ENCODE measurements around the gene ELAPOR1. TPM values are rescaled to one million over a fixed set of nuclear protein-coding genes. Genes with fewer than 3 reads are reported as not detected.

The ELAPOR1 gene
- total and polyA plus RNA-seq, 2 donors (not counting 3 experiments of a cell fraction or from before 2014, with no cell fraction given) = 1.0 to 1.1 TPM

GRCh38 chr1:109163551-109163950 is 49.6 kb downstream of the ELAPOR1 start:
- CTCF ChIA-PET = interaction anchor here (1.2 to 2.2 kb wide), 2 partner anchors 9 to 73 kb away, joined by 3 to 7 read pairs; partner anchors contain the start of gene TMEM167B
- no TSS peak for BruUV-seq (replicated peaks)

More at GRCh38 chr1:109163551-109163950, 49.6 kb downstream of the ELAPOR1 start:
- no peak overlapping the region for H3K4me3 ChIP-seq (replicated peaks in 1 of 3; ENCODE audit: insufficient read depth in 1 of 3, low read depth in 1 of 3, low read length in 3 of 3)
- DNase-seq (ENCODE audit: low read depth, low spot score) (no peak), FAIRE-seq (no peak)
- dilution Hi-C loops (cut with MboI; ENCODE audit: extremely low pct_ligation_motif_present, low sequenced_read_pairs) (no loop called here), intact Hi-C loops (cut with micrococcal nuclease) (no loop called here)
- H3K4me1 ChIP-seq (ENCODE audit: control insufficient read depth, extremely low read depth, insufficient read depth, low read length) = no peaks in the 10 kb centered on the region
- no peaks in the 10 kb centered on the region for H3K79me2 ChIP-seq (ENCODE audit: control insufficient read depth, insufficient read depth, low read length)
- no peak for TF ChIP-seq EZH2 (IDR thresholded peaks at IDR 0.05; ENCODE audit: borderline replicate concordance, low read depth, low read length, severe bottlenecking)
- TF ChIP-seq CTCF (IDR thresholded peaks at IDR 0.05; ENCODE audit: extremely low read depth in 1 of 2, insufficient read depth in 1 of 2, low read depth in 1 of 2, low read length in 2 of 2) = no peak
- TF ChIP-seq MYC (IDR thresholded peaks at IDR 0.05; ENCODE audit: low read depth, low read length) = no peak
- no peak for TF ChIP-seq MAX (IDR thresholded peaks at IDR 0.05; ENCODE audit: insufficient read depth, insufficient read length)
- no peak for TF ChIP-seq FOS (IDR thresholded peaks at IDR 0.05; ENCODE audit: borderline replicate concordance, insufficient read depth, low read length)
- no peak for TF ChIP-seq POLR2AphosphoS5 (IDR thresholded peaks at IDR 0.05; ENCODE audit: insufficient read depth, low read depth, low read length)
- no peak for TF ChIP-seq GATA2 (IDR thresholded peaks at IDR 0.05; ENCODE audit: insufficient read depth, insufficient read length, low read depth, low read length)
- TF ChIP-seq JUN (IDR thresholded peaks at IDR 0.05; ENCODE audit: borderline replicate concordance, insufficient read depth, insufficient read length, low read depth) = no peak
- TF ChIP-seq POLR2A (IDR thresholded peaks at IDR 0.05; ENCODE audit: low read depth, low read length) = no peak
- POLR2A ChIA-PET = no interaction called here
- H3K27me3 ChIP-seq (ENCODE audit: control insufficient read depth in 2 of 2, insufficient read depth in 2 of 2, low read length in 2 of 2) = peaks cover 0 to 8% of the 10 kb centered on the region in 2 experiments
- no peaks in the 10 kb centered on the region for H3K36me3 ChIP-seq (ENCODE audit: control insufficient read depth in 2 of 2, extremely low read depth in 1 of 2, insufficient read depth in 2 of 2, low read length in 2 of 2)
- H3K9ac ChIP-seq (replicated peaks; ENCODE audit: extremely low read depth, insufficient read depth, low read length) = no peak overlapping the region
- no peaks in the 10 kb centered on the region for H3K9me3 ChIP-seq (replicated peaks; ENCODE audit: control insufficient read depth, insufficient read depth, low read length)
- H2AFZ ChIP-seq (ENCODE audit: low read depth, low read length) = no peak overlapping the region
- H3K9me1 ChIP-seq (replicated peaks; ENCODE audit: control insufficient read depth, extremely low read depth, insufficient read depth, low read length) = no peaks in the 10 kb centered on the region
- H4K20me1 ChIP-seq (replicated peaks; ENCODE audit: control insufficient read depth, extremely low read depth, insufficient read depth, low read length) = no peaks in the 10 kb centered on the region
- no peak overlapping the region for H3K27ac ChIP-seq (ENCODE audit: insufficient read depth, low read depth, low read length)
- no peak overlapping the region for H3K4me2 ChIP-seq (ENCODE audit: insufficient read depth, low read length)

Small RNA genes within 50 kb of the gene (small RNA-seq; reads per million reads assigned to genes)
- not detected for gene AL356488.2 (ENCODE audit: insufficient read depth, insufficient read length, low read depth, low replicate concordance)

Other genes with a start within 250 kb of the ELAPOR1 start
- gene GPSM2, start 237.1 kb upstream of the ELAPOR1 start, total RNA-seq = 17.1 and 19.8 TPM in 2 replicates
- 5.8 and 6.0 TPM in 2 replicates for gene GPSM2, start 237.1 kb upstream of the ELAPOR1 start, polyA plus RNA-seq
- gene CLCC1, start 150.6 kb upstream of the ELAPOR1 start, total RNA-seq = 28.8 and 36.3 TPM in 2 replicates
- gene CLCC1, start 150.6 kb upstream of the ELAPOR1 start, polyA plus RNA-seq = 11.5 and 15.7 TPM in 2 replicates
- 18.2 and 19.0 TPM in 2 replicates for gene WDR47, start 72.0 kb upstream of the ELAPOR1 start, total RNA-seq
- 7.5 and 9.1 TPM in 2 replicates for gene WDR47, start 72.0 kb upstream of the ELAPOR1 start, polyA plus RNA-seq
- 42.3 and 54.9 TPM in 2 replicates for gene TAF13, start 38.1 kb upstream of the ELAPOR1 start, total RNA-seq
- 9.6 and 14.8 TPM in 2 replicates for gene TAF13, start 38.1 kb upstream of the ELAPOR1 start, polyA plus RNA-seq
- 19.9 and 21.1 TPM in 2 replicates for gene TMEM167B, start 23.4 kb upstream of the ELAPOR1 start, total RNA-seq
- 6.2 and 6.7 TPM in 2 replicates for gene TMEM167B, start 23.4 kb upstream of the ELAPOR1 start, polyA plus RNA-seq
- gene SARS1, start 99.8 kb downstream of the ELAPOR1 start, total RNA-seq = 176 and 178 TPM in 2 replicates
- 87.8 and 110 TPM in 2 replicates for gene SARS1, start 99.8 kb downstream of the ELAPOR1 start, polyA plus RNA-seq
- gene CELSR2, start 135.4 kb downstream of the ELAPOR1 start, total RNA-seq = 1.4 and 2.2 TPM in 2 replicates
- gene CELSR2, start 135.4 kb downstream of the ELAPOR1 start, polyA plus RNA-seq = 0.76 and 0.90 TPM in 2 replicates
- gene PSRC1, start 169.0 kb downstream of the ELAPOR1 start, total RNA-seq = 23.4 and 29.3 TPM in 2 replicates
- 21.6 and 25.0 TPM in 2 replicates for gene PSRC1, start 169.0 kb downstream of the ELAPOR1 start, polyA plus RNA-seq
- not detected in 2 replicates for gene MYBPHL, start 192.9 kb downstream of the ELAPOR1 start, total RNA-seq
- not detected in 2 replicates for gene MYBPHL, start 192.9 kb downstream of the ELAPOR1 start, polyA plus RNA-seq